GM12875 (cell line): ENCODE measurements around the gene DNPEP.

Experiments used
- H3K4me3 ChIP-seq: one replicate; pipeline ENCODE4 v1.5.1; 2011; ENCODE audit warnings: low read depth, low read length, control low read depth
- CTCF ChIP-seq: IDR thresholded peaks from 2 replicates; pipeline ENCODE4 v1.5.1; 2011; ENCODE audit warnings: low read depth, mild to moderate bottlenecking, control low read depth, inconsistent platforms, low read length, moderate library complexity, borderline replicate concordance; ENCODE audit not compliant: insufficient read depth

The DNPEP gene

GRCh38 chr2:219433666-219434467 is 46.2 kb upstream of the DNPEP start:
- H3K4me3 ChIP-seq: no peak overlapping the region

DNA sequence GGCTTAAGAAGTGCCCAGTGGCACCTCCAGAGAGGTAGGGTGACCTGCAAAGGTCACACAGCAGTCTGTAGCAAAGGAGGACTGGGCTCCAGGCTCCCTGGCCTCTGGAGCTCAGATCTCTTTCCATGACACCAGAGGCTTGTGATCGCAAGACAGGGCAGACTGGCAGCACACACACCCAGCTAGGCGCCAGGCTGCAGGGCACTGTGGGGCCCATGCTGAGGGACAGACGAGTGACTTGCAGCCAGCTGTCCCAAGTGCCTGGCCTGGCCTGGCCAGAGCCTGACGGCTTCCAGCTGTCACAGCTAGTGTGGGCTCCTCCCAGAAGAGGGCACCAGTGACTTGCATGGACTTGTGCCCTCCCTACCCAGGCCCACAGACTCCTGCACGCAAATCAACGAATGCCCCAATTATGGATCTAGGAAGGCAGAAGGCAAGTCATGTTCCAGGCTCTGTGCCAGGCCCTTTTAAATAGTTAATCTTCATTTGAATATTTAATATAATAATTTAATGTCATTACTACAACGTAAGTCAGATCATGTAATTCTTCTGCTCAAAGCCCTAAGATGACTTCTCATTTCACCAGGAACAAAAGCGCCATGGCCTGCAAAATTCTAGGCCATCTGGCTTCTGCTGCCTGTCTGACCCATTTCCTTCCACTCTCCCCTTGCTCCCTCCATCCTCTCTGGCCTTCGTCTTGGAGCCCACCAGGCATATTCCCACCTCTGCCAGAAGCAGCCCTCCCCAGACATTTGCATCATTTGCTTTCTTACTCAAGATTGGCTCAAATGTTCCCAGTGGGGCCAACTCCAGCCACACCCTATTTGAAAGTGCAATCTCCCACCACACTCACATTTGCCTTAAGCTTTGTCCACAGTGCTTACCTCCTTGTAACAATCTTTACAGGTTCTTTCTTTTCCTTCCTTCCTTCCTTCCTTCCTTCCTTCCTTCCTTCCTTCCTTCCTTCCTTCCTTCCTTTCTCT is 43.2 kb upstream of the DNPEP start:
- H3K4me3 ChIP-seq: no peak overlapping the region

More at GRCh38 chr2:219433666-219434467, 46.2 kb upstream of the DNPEP start:
- TF ChIP-seq CTCF: peak; percentile 34; the same call in 1 of the 2 replicates

GRCh38 chr2:219429958-219430606 is 42.4 kb upstream of the DNPEP start:
- no peak for TF ChIP-seq CTCF
- H3K4me3 ChIP-seq: no peak overlapping the region

More for the DNA sequence above, 43.2 kb upstream of the DNPEP start:
- peak; percentile 26; the same call in 1 of the 2 replicates for TF ChIP-seq CTCF

DNA sequence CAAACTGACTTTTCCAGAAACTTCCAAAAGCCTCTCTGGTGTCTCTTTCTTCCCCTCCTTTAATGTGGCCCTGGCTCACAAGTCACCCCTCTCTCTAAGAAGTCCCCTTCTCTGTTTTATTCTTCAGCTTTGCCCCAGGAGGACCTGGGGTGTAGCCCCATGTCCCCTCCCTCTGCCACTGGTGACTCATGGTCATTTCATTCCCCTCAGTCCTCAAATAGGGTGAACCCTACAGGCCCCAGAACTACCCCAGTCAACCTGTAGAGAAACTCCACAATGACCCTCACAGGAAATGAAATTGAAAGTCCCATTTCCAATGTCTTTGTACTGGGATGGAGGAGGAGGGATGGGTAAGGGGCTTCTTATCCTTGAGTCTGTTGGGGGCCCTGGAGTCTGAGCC is 40.8 kb upstream of the DNPEP start:
- no peak for TF ChIP-seq CTCF
- H3K4me3 ChIP-seq: no peak overlapping the region

- no peak for TF ChIP-seq CTCF
- H3K4me3 ChIP-seq: no peak overlapping the region
These were observed 38.9 kb upstream of the DNPEP start for GRCh38 chr2:219426534-219427136.

GRCh38 chr2:219426068-219426443 is 38.3 kb upstream of the DNPEP start:
- no peak for TF ChIP-seq CTCF
- H3K4me3 ChIP-seq: no peak overlapping the region
